ENCODE data around the gene PCGF6.

- no peak for TF ChIP-seq EZH2 (IDR thresholded peaks at IDR 0.05; ENCODE audit: borderline replicate concordance)
- no peak for TF ChIP-seq CTCF (IDR thresholded peaks at IDR 0.05; ENCODE audit: poor library complexity)
- TF ChIP-seq EZH2phosphoT487 (IDR thresholded peaks at IDR 0.05; ENCODE audit: low read depth, severe bottlenecking, unreplicated experiment) = no peak
These were observed 88.7 kb downstream of the PCGF6 start for GRCh38 chr10:103262229-103262628.
